GM19397 (cell line): ENCODE results near the gene ZNF615.
"Not testable (repeated sequence)": the region's sequence is repeated elsewhere in the genome, so short reads cannot be mapped to it uniquely, and the experiment has no call there.

Experiments
- ATAC-seq: cut with Tn5 transposase; IDR thresholded peaks from one replicate; pipeline ENCODE4 v1.9.1; 2021; ENCODE audit warnings: mild to moderate bottlenecking, moderate library complexity; ENCODE audit not compliant: unreplicated experiment

ZNF615 gene

DNA sequence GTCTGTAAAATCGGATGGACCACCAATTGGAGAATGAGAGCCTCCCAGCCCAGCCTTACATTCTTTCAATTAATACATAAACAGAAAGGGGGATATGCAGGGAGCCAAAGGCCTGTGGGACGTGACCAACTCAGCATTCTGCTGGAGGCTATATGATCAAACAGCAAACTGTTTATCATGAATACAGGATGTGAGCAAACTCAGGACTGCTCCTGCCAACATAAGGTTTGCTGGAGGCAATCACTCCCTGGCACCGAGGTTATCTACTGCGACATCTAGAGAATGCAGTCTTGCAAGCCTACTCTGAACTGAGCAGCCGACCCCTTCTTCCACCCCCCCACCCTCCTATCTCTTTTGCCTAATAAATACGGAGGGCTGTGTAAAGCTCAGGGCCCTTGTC, 27.1 kb downstream of the ZNF615 start:
- not testable (repeated sequence) for ATAC-seq

DNA sequence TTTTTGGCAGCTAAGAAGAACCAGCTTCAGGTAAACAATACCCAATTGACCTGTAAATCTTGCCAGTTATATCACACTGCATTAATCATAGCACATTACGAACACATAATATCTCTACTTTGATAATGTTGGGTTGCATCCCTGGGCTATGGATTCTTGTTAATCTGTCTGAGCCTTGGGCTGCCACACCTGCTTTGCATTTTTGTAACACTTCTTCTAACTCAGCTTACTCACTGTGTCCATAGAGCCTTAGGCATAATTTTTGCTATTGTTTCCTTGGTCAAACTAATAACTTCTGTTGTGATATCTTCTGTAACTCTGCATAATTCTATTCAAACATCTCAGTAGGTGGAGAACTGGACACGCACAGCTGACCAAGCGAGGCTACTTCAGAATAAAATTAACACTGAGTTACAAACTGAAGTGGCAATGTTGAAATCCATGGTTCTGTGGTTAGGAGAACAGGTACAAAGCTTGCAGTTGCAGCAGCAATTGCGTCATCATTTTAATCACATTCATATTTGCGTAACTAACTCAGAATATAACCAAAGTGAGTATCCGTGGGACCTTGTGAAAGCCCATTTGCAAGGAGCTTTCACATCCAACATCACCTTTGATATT, 27.8 kb downstream of the ZNF615 start:
- ATAC-seq, result no peak

DNA sequence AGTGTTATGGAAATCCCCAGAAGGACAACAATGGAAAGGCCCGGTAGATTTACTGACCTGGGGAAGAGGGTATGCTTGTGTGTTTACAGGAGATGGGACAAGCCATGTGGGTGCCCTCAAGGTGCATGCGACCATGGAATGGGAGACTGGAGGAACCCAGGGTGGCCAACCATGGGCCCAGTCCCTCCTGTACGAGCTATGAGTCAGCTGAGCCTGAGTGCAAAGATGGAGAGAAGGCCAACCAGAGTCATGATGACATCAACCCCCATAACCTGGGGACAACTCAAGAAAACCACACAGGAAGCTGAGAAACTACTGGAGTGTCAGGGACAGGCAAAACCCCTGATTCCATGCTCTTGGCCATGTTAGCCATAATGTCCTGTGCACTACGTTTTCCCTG, 29.1 kb downstream of the ZNF615 start:
- no peak for ATAC-seq

DNA sequence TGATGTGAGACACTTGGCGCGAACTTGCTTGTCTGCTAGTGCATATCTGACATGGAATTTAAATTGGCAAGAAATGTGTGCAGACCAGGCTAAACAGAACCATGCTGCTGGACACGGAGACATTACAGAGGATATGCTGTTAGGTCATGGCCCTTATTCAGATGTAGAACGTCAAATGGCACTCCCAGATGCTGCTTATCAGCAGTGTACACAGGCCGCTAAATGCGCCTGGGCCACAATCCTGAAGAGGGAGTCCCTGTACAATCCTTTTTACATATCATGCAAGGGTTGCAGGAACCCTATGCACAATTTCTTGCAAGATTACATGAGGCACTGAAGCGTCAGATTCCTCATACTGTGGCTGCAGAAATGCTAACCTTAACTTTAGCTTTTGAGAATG, 30.7 kb downstream of the ZNF615 start:
- no peak for ATAC-seq

DNA sequence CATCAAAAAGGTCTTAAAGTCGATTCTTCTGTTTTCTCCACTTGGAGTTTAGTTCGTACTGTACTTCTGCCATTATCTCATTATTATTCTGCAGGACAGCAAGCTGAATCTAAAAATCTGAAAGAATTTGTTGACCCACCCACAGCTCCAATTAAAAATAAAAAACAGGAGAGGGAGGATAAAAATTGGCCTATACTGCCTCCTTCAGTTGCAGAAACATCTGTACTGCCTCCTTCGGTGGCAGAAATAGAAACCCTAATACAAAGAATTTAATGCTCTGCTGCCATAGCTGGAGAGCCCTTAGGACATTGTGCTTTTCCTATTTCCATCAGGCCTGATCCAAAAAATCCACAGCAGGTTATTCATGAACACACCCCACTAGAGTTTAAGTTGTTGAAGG, 31.2 kb downstream of the ZNF615 start:
- ATAC-seq, result no peak

DNA sequence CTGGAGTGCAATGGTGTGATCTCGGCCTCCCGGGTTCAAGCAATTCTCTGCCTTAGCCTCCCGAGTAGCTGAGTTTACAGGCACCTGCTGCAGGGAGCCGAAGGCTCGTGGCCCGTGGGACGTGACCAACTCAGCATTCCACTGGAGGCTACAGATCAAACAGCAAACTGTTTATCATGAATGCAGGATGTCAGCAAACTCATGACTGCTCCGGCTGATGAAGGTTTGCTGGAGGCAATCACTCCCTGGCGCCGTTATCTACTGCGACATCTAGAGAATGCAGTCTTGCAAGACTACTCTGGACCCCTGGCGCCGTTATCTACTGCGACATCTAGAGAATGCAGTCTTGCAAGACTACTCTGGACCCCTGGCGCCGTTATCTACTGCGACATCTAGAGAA, 32.2 kb downstream of the ZNF615 start:
- ATAC-seq, result not testable (repeated sequence)

DNA sequence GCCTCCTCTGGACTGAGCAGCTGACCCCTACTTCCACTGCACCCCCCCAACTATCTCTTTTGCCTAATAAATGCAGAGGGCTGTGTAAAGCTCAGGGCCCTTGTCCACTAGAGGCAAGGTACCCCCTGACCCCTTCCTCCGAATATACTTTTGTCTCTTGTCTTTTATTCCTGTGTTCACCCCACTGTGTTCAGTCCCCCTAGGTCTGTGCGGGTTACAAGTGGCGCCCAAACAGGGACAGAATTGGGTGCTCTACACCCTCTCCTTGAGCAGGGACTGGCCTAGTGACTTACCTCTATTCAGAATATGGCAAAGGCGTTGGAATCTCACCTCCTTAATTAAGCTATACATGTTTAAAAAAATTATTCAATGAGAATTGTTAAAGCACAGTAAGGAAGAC, 36.4 kb downstream of the ZNF615 start:
- no peak for ATAC-seq

DNA sequence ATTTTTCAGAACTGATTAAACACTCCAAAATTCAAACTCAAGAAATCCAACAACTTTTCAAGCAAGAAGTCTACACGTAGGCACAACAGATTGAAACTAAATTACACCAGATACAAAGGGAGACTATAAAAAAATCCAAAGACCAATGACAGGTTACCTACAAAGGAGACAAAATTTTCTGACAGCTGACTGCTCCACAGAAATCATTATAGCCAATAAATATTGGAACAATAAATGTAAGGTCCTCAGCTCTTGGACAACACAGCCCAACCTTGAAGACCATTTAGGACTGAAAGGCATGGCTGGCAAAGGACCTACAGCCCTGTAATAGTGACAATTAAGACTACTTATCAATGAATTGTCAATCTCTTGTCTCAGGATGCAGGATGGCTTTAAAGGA, 37.3 kb downstream of the ZNF615 start:
- ATAC-seq, result no peak

DNA sequence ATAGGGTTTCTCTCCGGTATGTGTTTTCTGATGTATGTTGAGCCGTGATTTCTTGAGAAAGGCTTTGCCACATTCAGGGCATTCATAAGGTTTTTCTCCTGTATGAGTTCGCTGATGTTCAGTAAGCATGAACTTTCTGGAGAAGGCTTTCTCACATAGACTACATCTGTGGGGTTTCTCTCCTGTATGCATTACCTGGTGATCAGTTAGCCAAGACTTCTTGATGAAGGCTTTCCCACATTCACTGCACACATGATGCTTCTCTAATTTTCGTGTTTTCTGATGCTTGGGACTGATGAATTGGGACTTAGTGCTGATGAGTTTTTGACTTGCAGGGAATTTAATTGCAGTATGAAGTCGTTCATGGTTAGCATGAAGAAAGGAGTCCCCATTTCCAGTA, 42.4 kb downstream of the ZNF615 start:
- no peak for ATAC-seq

DNA sequence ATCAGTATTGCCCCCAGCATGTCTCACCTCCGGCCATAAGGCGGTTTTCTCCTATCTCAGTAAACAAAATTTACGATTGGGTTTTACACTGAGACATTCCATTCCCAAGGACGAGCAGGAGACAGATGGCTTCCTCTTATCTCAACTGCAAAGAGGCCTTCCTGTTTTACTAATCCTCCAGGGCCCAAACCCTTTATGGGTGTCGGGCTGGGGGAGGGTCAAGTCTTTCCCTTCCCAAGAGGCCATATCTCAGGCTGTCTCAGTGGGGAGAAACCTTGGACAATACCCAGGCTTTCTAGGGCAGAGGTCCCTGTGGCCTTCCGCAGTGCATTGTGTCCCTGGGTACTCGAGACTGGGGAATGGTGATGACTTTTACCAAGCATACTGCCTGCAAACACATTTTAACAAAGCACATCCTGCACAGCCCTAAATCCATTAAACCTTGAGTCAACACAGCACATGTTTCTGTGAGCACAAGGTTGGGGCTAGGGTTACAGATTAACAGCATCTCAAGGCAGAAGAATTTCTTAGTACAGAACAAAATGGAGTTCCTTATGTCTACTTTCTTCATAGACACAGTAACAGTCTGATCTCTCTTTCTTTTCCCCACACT, 47.3 kb downstream of the ZNF615 start:
- ATAC-seq, result not testable (repeated sequence)

DNA sequence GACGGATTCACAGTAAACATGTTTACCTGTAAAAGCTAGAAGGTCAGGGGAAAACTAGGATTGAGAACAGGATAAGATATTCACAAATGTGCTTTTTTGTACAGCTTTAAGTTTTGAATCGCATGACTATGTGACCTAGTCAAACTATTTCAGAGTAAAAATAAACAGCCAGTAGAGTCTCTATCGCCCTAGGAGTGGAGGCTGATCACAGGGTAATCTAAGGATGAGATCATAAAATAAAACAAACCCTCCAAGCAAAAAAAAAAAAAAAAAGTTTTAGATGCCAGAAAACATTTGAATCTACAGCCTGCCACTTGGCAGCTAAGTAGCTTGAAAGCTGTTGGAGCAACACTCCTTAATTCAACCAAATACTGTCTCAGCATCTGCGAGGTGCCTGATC, 48.2 kb downstream of the ZNF615 start:
- no peak for ATAC-seq

DNA sequence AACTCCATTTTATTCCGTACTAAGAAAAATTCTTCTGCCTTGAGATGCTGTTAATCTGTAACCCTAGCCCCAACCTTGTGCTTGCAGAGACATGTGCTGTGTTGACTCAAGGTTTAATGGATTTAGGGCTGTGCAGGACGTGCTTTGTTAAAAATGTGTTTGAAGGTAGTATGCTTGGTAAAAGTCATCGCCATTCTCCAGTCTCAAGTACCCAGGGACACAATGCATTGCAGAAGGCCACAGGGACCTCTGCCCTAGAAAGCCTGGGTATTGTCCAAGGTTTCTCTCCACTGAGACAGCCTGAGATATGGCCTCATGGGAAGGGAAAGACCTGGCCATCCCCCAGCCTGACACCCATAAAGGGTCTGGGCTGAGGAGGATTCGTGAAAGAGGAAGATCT, 50.2 kb downstream of the ZNF615 start:
- ATAC-seq, result not testable (repeated sequence)

DNA sequence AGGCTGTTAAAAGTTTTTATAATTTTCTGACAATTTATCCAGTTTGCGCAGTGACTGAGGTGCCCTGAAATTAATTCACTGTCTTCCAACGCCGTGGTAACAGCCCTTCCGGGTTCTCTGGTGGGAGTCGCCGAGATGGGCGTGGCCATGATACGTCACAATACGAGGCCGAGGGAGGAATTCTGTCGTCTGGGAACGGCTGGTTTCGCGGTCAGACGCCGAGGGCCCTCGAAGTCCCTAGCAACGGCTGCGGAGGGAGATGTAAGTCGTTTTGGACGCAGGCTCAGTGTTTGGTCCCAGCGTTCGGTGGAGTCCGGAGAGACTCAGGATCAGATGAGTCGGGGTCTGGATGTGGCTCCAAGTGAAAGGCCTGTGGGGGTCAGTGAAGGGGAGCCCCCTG, 59.0 kb downstream of the ZNF615 start:
- ATAC-seq, result no peak

DNA sequence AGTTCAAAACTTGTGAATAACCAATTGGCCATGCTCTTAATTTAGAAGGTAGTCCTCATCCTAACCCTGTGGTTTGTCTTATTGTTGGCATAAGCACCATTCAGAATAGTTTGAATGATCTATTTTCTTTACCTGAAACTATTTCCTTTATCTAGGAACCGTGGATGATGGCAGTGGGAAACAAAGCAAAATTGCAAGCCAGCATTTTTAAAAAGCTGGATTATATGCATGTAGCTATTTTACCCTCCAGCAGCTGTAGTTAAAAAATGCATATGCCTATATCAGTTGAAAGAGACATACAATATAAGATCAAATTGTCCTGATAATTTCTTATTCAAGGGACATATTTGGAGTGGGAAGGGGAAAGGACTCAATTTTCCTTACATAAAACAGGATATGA, 61.4 kb downstream of the ZNF615 start:
- no peak for ATAC-seq

DNA sequence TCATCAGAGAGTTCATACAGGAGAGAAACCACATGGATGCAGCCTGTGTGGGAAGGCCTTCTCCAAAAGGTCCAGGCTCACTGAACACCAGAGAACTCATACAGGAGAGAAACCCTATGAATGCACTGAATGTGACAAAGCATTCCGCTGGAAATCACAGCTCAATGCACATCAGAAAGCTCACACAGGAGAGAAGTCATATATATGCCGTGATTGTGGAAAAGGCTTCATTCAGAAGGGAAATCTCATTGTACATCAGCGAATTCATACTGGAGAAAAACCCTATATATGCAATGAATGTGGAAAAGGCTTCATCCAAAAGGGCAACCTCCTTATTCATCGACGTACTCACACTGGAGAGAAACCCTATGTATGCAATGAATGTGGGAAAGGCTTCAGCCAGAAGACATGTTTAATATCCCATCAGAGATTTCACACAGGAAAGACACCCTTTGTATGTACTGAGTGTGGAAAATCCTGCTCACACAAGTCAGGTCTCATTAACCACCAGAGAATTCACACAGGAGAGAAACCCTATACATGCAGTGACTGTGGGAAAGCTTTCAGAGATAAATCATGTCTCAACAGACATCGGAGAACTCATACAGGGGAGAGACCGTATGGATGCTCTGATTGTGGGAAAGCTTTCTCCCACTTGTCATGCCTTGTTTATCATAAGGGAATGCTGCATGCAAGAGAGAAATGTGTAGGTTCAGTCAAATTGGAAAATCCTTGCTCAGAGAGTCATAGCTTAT, 63.0 kb downstream of the ZNF615 start:
- ATAC-seq, result no peak
